Measurements from ENCODE around the gene BCAS1.

Gene BCAS1

GRCh38 chr20:53950031-53950430, 120.4 kb downstream of the BCAS1 start:
- Histone ChIP-seq H2AFZ (ENCODE audit: low read depth, low read length) (no peak overlapping the region), H3K9me3 (ENCODE audit: insufficient read depth, low read length) (peaks cover 7% of the 10 kb centered on the region; the same call in 1 of the 2 replicates), H3K27me3 (ENCODE audit: low read depth, low read length) (no peaks in the 10 kb centered on the region), H3K27ac (ENCODE audit: low read length) (no peak overlapping the region), H3K9ac (ENCODE audit: low read length) (no peak overlapping the region), H3K4me2 (ENCODE audit: low read length) (no peak overlapping the region), H3K4me3 (ENCODE audit: low read length) (no peak overlapping the region), H3K36me3 (replicated peaks; ENCODE audit: low read depth, low read length) (peaks cover 3% of the 10 kb centered on the region), H3K79me2 (ENCODE audit: low read length) (no peaks in the 10 kb centered on the region), H3K4me1 (ENCODE audit: low read length) (0 out of 2 replicates have a peak, but pooled peaks cover 7% of the 10 kb centered on the region), H4K20me1 (ENCODE audit: insufficient read depth, low read length) (no peaks in the 10 kb centered on the region)
- no peak for TF ChIP-seq CTCF (IDR thresholded peaks at IDR 0.05; ENCODE audit: low read depth, low read length)
- TF ChIP-seq EZH2phosphoT487 (IDR thresholded peaks at IDR 0.05; ENCODE audit: low read depth): no peak

GRCh38 chr20:53949319-53949839, 121.0 kb downstream of the BCAS1 start:
- Histone ChIP-seq H2AFZ (ENCODE audit: low read depth, low read length) (no peak overlapping the region; the same call in 1 of the 2 replicates), H3K4me2 (ENCODE audit: low read length) (0 out of 2 replicates have a peak overlapping the region, but pooled peaks have one; percentile 6), H3K4me3 (ENCODE audit: low read length) (no peak overlapping the region), H3K9me3 (ENCODE audit: insufficient read depth, low read length) (peaks cover 7% of the 10 kb centered on the region; the same call in 1 of the 2 replicates), H3K36me3 (replicated peaks; ENCODE audit: low read depth, low read length) (peaks cover 3% of the 10 kb centered on the region), H3K79me2 (ENCODE audit: low read length) (no peaks in the 10 kb centered on the region), H3K9ac (ENCODE audit: low read length) (no peak overlapping the region), H4K20me1 (ENCODE audit: insufficient read depth, low read length) (no peaks in the 10 kb centered on the region), H3K27me3 (ENCODE audit: low read depth, low read length) (no peaks in the 10 kb centered on the region), H3K27ac (ENCODE audit: low read length) (no peak overlapping the region), H3K4me1 (ENCODE audit: low read length) (0 out of 2 replicates have a peak, but pooled peaks cover 7% of the 10 kb centered on the region)
- no peak for TF ChIP-seq EZH2phosphoT487 (IDR thresholded peaks at IDR 0.05; ENCODE audit: low read depth)
- no peak for TF ChIP-seq CTCF (IDR thresholded peaks at IDR 0.05; ENCODE audit: low read depth, low read length)

- Histone ChIP-seq H3K27ac (ENCODE audit: low read length) (no peak overlapping the region), H2AFZ (ENCODE audit: low read depth, low read length) (no peak overlapping the region; the same call in 1 of the 2 replicates), H3K79me2 (ENCODE audit: low read length) (no peaks in the 10 kb centered on the region), H3K27me3 (ENCODE audit: low read depth, low read length) (no peaks in the 10 kb centered on the region), H4K20me1 (ENCODE audit: insufficient read depth, low read length) (no peaks in the 10 kb centered on the region), H3K4me3 (ENCODE audit: low read length) (no peak overlapping the region), H3K4me1 (ENCODE audit: low read length) (peaks cover 11% of the 10 kb centered on the region), H3K9ac (ENCODE audit: low read length) (no peak overlapping the region), H3K9me3 (ENCODE audit: insufficient read depth, low read length) (peaks cover 7% of the 10 kb centered on the region; the same call in 1 of the 2 replicates), H3K36me3 (replicated peaks; ENCODE audit: low read depth, low read length) (peaks cover 3% of the 10 kb centered on the region), H3K4me2 (ENCODE audit: low read length) (0 out of 2 replicates have a peak overlapping the region, but pooled peaks have one; percentile 6)
- no peak for TF ChIP-seq EZH2phosphoT487 (IDR thresholded peaks at IDR 0.05; ENCODE audit: low read depth)
- no peak for TF ChIP-seq CTCF (IDR thresholded peaks at IDR 0.05; ENCODE audit: low read depth, low read length)
Observed at GRCh38 chr20:53948383-53949318, 121.7 kb downstream of the BCAS1 start.

All from OCI-LY3 (cell line).